ENCODE results near the gene FBXL2.
A peak's percentile ranks its signal among the peaks of the same experiment; 100 is the strongest.
"Not testable (repeated sequence)": the region's sequence is repeated elsewhere in the genome, so short reads cannot be mapped to it uniquely, and the experiment has no call there.

Gene FBXL2

GRCh38 chr3:33385423-33385822 is 108.2 kb downstream of the FBXL2 start:
- no peak for DNase-seq (ENCODE audit: low read depth, low spot score)

- DNase-seq (ENCODE audit: low read depth, low spot score) = no peak
These were observed 109.4 kb downstream of the FBXL2 start for GRCh38 chr3:33386631-33387030.

GRCh38 chr3:33388374-33389100 is 111.3 kb downstream of the FBXL2 start:
- DNase-seq (ENCODE audit: low read depth, low spot score) = no peak

GRCh38 chr3:33389908-33390307 is 112.7 kb downstream of the FBXL2 start:
- DNase-seq (ENCODE audit: low read depth, low spot score) = no peak

GRCh38 chr3:33391255-33391995 is 114.2 kb downstream of the FBXL2 start:
- DNase-seq (ENCODE audit: low read depth, low spot score) = no peak

DNA sequence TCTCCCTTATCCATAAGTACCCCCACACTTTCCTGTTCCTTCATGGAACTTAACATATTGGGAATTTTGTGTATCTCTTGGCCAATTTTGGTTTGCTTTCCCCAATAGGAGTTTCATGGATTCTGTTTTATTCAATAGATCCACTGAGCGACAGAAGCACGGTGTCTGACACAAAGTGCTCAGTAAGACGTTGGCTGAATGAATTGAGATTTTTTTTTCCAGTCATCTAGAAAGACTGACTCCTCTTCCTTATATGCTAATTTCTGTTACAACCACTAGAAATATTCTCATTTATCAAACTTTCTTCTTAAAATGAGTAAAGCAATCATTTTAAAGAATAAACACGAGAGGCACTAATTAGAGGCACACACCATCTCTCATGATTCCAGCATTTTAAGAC is 114.9 kb downstream of the FBXL2 start:
- no peak for DNase-seq (ENCODE audit: low read depth, low spot score)

DNA sequence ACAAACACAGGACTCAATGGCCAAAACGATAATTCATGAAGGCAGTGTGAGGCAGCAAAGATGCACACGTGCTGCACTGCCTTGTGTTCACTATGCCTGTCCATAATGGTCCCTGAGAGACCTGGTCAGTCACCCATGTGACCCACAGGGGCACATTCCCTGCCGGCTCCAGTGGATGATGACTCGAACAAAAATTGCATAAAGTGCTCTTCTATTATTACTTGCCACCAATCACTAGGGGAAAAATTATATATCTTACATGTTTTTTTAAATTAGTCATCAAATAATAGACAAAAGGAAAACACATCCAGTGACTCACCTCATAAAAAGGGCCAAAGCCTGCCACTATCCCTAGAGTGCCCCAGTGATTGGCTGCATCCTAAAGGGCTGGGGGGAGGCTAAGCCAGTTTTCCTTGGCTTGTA is 115.5 kb downstream of the FBXL2 start:
- no peak for DNase-seq (ENCODE audit: low read depth, low spot score)

- no peak for DNase-seq (ENCODE audit: low read depth, low spot score)
These were observed 117.3 kb downstream of the FBXL2 start for GRCh38 chr3:33394403-33395054.

DNA sequence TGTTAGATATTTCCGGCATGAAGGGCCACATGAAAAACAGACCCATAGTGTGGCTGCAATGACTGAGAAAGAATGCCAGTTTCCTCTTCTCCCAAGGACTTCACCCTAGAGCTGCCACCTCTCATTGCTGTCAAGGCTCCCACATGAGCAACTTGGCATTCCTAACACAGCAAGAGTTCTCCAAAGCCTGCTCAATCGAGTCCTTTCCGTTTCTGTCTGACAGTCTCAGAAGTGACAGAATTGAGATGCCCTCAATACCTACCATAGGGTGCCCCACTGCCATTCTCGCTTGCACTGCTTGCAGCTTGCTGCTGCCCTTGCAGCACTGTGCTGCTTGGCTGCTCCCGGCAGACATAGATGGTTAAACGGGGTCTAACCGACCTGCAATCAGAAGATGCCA is 118.7 kb downstream of the FBXL2 start:
- no peak for DNase-seq (ENCODE audit: low read depth, low spot score)

- DNase-seq (ENCODE audit: low read depth, low spot score) = no peak
These were observed 121.2 kb downstream of the FBXL2 start for GRCh38 chr3:33398410-33398809.

DNA sequence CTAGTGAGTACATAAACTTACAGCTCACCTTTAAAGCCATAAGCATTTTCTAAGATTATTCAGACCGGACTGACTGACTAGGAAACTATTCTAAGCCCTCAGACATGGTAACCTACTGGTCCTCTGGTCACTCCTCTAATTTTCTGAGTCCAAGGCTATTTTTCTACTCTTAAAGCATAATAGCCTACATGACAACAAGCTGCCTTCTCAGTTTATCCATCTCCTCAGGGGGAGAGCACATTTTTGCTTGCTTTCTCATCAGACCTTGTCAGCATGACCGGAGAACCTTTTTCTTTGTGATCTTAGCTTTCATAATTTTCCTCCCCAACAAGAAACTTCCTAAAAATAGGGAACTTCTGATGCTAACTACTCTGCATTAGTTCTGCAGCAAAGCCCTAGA is 124.5 kb downstream of the FBXL2 start:
- no peak for DNase-seq (ENCODE audit: low read depth, low spot score)

DNA sequence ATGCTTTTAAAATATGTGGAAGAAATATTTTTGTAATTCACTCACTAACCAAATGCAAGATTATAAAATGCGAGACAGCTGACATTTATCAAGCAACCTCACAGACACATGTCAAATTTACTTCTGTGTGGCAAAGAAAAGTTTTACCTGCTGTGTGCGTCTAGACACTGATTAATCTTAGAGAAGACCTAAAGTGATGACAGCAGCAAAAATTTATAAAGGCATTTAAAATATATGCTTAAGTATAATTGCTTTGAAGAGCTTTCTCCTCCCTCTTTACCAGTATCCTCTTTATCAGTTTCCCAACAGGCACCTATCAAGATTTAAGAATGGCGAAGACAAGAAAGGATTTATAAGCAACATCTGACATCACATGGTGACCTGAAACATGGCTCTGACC is 125.7 kb downstream of the FBXL2 start:
- no peak for DNase-seq (ENCODE audit: low read depth, low spot score)

GRCh38 chr3:33403756-33404155 is 126.5 kb downstream of the FBXL2 start:
- no peak for DNase-seq (ENCODE audit: low read depth, low spot score)

GRCh38 chr3:33410816-33411215 is 133.6 kb downstream of the FBXL2 start:
- not testable (repeated sequence) for DNase-seq (ENCODE audit: low read depth, low spot score)

DNA sequence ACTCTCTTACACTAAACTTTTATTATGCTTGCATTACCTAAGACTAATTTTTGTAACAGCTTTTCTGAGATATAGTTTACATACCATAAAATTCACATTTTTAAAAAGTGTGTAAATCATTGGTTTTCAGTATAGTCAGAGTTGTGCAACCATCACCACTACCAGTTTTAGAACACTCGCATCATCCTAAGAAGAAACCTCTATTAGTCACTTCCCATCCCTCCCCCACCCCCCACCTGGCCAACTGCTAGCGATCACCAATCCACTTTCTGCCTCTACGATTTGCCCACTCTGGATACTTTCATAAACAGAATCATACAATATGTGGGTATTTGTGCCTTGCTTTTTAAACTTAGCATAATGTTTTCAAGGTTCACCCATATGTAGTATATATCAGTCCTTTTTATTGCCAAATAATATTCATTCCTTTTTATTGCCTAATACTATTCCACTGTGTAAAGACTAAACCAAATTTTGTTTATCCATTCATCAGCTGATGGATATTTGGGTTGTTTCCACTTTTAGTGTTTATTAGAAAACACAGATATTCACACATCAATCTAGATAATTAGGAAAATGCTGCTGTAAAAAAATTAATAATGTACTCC is 139.9 kb downstream of the FBXL2 start:
- DNase-seq (ENCODE audit: low read depth, low spot score) = no peak

DNA sequence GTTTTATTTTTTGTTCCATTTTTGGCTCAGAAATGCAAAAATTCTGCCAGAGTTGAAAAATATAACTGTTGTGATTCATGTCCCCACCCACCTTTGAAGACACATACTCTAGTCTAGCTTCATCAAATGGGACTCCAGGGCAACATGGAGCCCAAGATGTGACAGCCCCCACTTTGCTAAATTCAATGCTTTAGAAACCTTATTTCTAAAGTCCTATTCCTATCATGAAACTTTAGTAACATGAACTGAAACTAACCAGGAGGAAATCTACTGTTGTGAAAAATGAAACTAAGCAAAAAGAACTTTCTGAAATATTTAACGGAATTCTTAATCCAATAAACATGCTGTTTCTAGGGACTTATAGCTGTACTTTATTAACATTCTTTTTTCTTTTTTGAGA is 142.7 kb downstream of the FBXL2 start:
- no peak for DNase-seq (ENCODE audit: low read depth, low spot score)

GRCh38 chr3:33420966-33421365 is 143.7 kb downstream of the FBXL2 start:
- DNase-seq (ENCODE audit: low read depth, low spot score) = no peak

GRCh38 chr3:33424606-33425452 is 147.6 kb downstream of the FBXL2 start:
- no peak for DNase-seq (ENCODE audit: low read depth, low spot score)

- no peak for DNase-seq (ENCODE audit: low read depth, low spot score)
These were observed 148.2 kb downstream of the FBXL2 start for GRCh38 chr3:33425453-33425852.

DNA sequence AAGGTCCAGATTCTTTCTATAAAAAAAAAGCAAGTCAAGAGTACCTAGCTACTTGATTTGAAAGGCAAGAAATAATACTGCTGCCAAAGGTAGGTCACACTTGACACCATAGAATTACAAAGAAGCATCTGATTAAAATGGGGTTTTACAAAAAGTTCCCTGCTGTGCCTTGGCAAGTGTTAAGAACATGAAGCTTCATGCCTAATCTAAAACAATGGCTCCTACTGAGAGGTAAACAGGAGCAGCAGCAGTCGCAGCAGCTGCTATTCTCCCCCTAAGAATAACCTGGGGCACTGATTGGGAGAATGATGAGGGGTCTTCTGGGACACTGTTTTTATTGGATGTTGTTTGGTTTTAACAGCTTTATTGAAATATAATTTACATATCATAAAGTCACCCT is 148.8 kb downstream of the FBXL2 start:
- peak; percentile 75 for DNase-seq (ENCODE audit: low read depth, low spot score)

- no peak for DNase-seq (ENCODE audit: low read depth, low spot score)
These were observed 149.5 kb downstream of the FBXL2 start for GRCh38 chr3:33426630-33427317.

Data from iPS DF 19.7 (cell line).